SKM-1 (cell line): ENCODE data around the gene KIRREL3.

Experiments
- DNase-seq: peaks from one replicate; lab custom pipeline; 2025; ENCODE audit not compliant: unreplicated experiment; lab: John Stamatoyannopoulos, UW

The KIRREL3 gene

GRCh38 chr11:127000291-127000968 lies at the start of gene KIRREL3:
KIRREL3 (minus strand) TSS chr11:127000770.
- no peak for DNase-seq

GRCh38 chr11:127050186-127050585 lies 49.6 kb upstream of the KIRREL3 start:
- no peak for DNase-seq

- no peak for DNase-seq
These were observed 48.9 kb upstream of the KIRREL3 start for GRCh38 chr11:127049486-127049885.

- no peak for DNase-seq
These were observed 44.0 kb upstream of the KIRREL3 start for GRCh38 chr11:127044535-127044934.

DNA sequence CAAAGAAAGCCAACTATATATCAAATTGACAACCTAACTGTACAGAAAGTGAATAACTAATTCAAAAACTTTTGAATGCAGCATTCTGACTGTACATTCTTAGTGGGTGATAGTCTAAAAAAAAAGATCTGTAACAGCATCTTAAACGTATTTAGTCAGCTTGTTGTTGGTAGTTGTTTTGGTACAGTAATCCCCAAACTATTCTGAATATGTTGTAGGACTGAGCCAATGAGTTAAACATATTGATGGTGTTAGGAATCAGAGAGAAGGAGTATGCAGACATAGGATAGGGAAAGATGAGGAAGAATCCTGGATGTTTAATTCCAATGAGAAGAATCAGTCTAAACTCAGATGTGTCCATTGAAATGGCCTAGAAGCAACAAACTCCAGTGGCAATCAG lies 41.9 kb upstream of the KIRREL3 start:
- no peak for DNase-seq

DNA sequence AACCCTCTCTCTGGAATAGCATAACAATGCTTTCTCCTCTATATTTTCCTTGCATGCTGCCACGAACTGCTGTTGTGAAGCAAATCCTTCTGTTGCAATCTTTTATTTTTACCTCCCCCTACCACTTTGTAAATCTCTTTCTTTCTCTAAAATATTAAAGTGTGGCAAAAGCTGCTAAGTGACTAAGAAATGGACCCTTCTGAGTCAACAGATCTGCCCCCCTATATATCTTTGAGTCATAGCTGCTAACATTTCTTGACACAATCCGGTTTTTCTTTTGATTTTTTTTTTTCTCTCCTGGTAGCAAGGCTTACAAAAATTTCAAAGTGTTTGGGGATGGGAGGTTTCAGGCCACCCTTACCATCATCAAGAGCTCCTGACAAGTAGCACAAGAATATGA lies 39.0 kb upstream of the KIRREL3 start:
- no peak for DNase-seq

GRCh38 chr11:127037596-127037995 lies 37.0 kb upstream of the KIRREL3 start:
- DNase-seq = no peak

- no peak for DNase-seq
These were observed 36.4 kb upstream of the KIRREL3 start for GRCh38 chr11:127037001-127037400.

DNA sequence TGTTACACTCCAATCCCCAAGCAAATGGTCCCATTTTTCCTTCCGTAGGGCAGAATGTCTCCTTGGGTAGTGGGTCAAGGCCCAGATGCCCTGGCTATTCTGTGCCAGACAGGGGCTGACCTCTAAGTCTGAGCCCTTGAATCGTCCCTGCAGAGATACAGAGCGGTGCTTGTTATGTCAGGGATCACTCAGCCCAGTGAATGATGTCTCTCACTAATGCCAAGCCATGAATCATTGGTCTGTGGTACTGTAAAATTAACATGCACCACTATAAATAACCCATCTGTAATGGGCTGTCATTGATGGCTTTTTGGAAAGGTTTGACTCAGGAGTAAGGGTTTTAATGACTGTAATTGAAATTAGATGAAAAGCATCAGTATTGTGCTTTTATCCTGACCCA lies 35.3 kb upstream of the KIRREL3 start:
- no peak for DNase-seq

DNA sequence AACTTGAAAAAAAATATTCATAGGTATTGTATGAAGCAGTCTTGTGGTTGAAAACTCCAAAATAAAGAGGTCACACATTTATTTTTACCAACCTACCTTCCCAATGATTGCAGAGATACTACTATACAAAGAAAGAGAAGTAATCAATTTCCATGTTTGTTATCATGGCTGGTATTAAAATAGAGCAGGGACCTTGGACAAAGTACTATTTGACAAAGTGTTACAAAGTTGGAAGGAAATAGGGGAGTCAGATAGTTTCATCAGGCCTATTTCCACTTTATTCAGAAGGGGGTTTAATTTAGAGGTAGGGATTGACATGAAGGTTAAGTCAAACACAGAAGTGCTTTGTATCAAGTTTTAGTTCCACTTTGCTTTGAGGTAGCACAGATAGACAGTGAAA lies 34.4 kb upstream of the KIRREL3 start:
- no peak for DNase-seq

- DNase-seq = no peak
These were observed 28.1 kb upstream of the KIRREL3 start for GRCh38 chr11:127028648-127029047.

- DNase-seq = no peak
These were observed 27.2 kb upstream of the KIRREL3 start for GRCh38 chr11:127027789-127028188.

- DNase-seq = no peak
These were observed 26.4 kb upstream of the KIRREL3 start for GRCh38 chr11:127027000-127027399.

- DNase-seq = no peak
These were observed 23.4 kb upstream of the KIRREL3 start for GRCh38 chr11:127023991-127024390.

- no peak for DNase-seq
These were observed 18.2 kb upstream of the KIRREL3 start for GRCh38 chr11:127018683-127019279.

DNA sequence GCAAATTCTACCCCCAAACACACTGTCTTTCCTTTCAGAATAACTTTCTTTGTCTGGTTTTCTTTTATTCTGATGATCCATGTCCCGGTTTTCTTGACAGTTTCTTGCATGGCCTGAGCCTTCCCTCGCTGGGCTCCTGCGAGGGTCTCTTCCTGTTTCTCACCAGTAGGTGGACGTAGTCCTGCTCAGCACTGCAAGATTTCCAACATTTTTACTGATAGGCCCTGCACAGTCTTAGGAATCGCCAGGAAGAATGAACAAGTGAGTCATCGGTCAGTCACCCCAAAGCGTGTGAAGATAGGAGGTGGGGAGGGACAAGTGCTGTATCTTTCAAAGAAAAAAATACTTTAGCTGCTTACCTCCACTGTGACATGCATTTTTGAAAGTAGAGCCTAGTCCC lies 16.9 kb upstream of the KIRREL3 start:
- DNase-seq = no peak

DNA sequence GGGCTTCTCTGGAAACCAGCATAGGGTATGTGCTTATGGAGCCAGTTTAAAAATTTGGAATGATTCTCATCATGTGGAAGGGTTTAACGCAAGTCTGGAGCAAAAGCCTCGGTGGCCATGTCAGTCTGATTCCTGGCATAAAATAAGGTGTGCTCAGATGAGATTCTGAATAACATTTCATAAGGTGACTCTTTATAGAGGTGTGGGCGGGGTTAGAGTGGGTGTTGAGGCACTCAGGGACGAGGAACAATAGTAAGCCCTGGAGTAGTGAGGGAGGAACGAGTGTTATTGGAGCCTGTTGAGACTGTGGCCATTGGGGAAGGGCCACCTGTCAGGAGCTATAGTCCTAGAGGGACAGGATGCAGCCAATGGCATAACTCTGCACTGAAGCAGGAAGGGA lies 13.0 kb upstream of the KIRREL3 start:
- no peak for DNase-seq

DNA sequence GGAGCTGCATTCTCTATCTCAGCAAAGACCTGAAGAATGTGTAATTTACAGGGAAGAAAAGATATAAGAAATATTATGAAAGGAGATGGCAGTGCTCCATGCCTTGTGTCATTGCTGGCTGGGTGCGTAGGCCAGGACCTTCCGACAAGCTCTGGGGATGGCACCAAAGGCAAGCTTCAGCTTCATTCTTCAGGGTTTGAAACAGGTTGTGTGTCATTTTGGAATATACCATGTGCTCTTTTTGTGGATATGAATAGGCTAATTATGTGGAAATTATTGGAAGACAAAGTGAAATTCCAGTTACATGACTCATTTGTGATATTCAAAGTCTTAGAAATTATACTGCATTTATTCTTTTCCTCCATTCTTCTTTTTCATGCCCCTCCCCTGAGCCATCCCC lies 5.7 kb upstream of the KIRREL3 start:
- no peak for DNase-seq

- no peak for DNase-seq
These were observed 2.9 kb upstream of the KIRREL3 start for GRCh38 chr11:127003260-127003981.

DNA sequence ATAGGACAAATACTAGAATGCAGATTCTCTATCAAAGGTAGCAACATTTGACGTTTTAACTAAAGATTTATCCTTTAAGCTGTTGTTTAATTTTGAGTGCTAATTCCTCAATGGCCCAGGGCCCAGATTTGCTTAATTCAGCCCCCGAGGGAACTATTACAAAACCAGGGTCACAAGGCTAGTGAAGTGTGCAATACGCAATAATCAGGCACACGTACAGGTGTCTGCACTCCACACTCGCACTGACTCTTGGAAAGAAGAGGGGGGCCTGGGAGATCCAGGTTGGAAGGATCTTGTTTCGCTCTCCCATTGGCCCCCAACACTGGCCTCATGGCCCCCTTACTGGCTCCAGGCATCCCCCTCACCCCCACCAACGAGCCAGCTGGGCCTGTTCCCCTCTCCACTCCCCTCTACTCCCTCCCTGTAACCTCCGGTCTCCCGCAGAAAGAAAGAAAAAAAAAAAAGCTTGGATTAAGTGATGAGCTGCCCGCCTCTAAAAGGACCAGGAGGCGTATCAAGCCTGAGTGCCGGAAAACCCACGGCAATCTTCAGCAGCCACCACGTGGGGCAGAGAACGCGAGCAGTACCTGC lies 2.2 kb upstream of the KIRREL3 start:
- DNase-seq = no peak

DNA sequence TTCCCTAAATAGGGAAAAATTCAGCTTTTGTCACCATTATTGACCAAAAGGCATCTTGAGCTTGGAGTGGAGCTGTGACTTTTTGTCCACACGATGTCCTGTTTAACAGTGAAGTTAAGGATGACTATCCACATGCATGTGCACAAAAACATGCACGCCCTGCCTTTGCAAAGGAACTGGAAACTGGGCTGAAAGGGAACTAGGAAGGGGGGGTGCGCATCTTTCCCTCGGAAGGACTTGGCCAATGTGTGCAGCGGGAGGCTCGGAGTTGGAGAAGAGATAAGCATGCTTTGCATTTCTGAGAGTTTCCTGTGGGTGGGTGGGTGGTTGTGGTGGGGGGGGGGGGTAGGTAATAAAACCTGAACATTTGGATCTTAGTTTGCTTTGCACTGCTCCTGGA lies 411 bp upstream of the KIRREL3 start:
- DNase-seq = no peak

GRCh38 chr11:126999366-126999765 lies 1.2 kb downstream of the KIRREL3 start:
- DNase-seq = no peak
